Right cardiac atrium (tissue), 5 donors: ENCODE results near the gene YOD1. TPM values are rescaled to one million over a fixed set of nuclear protein-coding genes. Genes with fewer than 3 reads are reported as not detected.

ENCODE experiments used
- ATAC-seq, 2 donors: fragments of 200-7000 bp; cut with Tn5 transposase; one replicate each; pipeline versions ENCODE4 v1.8.0 to v1.9.1; 2020; ENCODE audit warnings: moderate library complexity in 2 of 2, mild to moderate bottlenecking in 1 of 2
- DNase-seq, 3 donors: peaks; one replicate each; pipeline ENCODE4 v3.0.0-alpha.2; 2020
- H3K27ac ChIP-seq: one replicate; pipeline ENCODE4 v1.5.1; 2013; ENCODE audit warnings: mild to moderate bottlenecking, low read length, control low read depth, moderate library complexity
- H3K27me3 ChIP-seq: one replicate; pipeline ENCODE4 v1.6.1; 2013; ENCODE audit not compliant: control insufficient read depth, insufficient read depth
- H3K4me1 ChIP-seq: one replicate; pipeline ENCODE4 v1.6.1; 2013; ENCODE audit warnings: low read length; ENCODE audit not compliant: control insufficient read depth, insufficient read depth
- H3K4me3 ChIP-seq: one replicate; pipeline ENCODE4 v1.5.1; 2013; ENCODE audit warnings: low read length, control low read depth
- H3K9me3 ChIP-seq: one replicate; pipeline ENCODE4 v1.6.1; 2013; ENCODE audit warnings: low read length; ENCODE audit not compliant: control insufficient read depth
- WGBS: extraction: QIAGEN DNeasy Blood & Tissue Kit; methylation state at CpG from one replicate; pipeline ENCODE4 v1.1.7; 2013; 5-methylcytosine and 5-hydroxymethylcytosine counted together
- intact Hi-C, 4 donors: fragments of 100-400 bp; cut with DNase I; formaldehyde crosslinking; loops; one replicate each; pipeline versions ENCODE4 v1.11.0 to v1.14.0; 2022 to 2023
- polyA plus RNA-seq: library from polyadenylated mRNA; stranded (reverse); fragments of 200-250 nt; gene quantifications from one replicate; pipeline ENCODE4 v1.2.3, GENCODE V29; 2013
- total RNA-seq, 4 donors: library from RNA; stranded (reverse); fragmentation: NEBNext Ultra II Directional; extraction: Animal tissue kit (Norgen Biotek cat#: 25700); gene quantifications; one replicate each; pipeline ENCODE4 v1.2.1, GENCODE V29; 2021
- donor health status: healthy with polysubstance abuse.
- donor health status: DM: no; HTN: yes; CAD: no.
- donor health status: DM: no; HTN: no; CAD: no.
- donor health status: DM: no; HTN: yes; CAD: no; lungs with severe emphysema.
- donor health status: DM: yes; HTN: yes; CAD: no.

YOD1 gene
- total and polyA plus RNA-seq, 5 donors = 1.6 to 5.0 (median 4.8) TPM

GRCh38 chr1:207032528-207033017, 18.4 kb downstream of the YOD1 start, which contains the start of gene C1orf116:
TSS of gene C1orf116 (minus strand) at chr1:207032756. CDS start at chr1:207027598, 5,158 bp downstream.
- peaks cover 3% of the 10 kb centered on the region for H3K27me3 ChIP-seq
- no peaks in the 10 kb centered on the region for H3K4me1 ChIP-seq
- no peak within 1 kb of the TSS for H3K27ac ChIP-seq
- intact Hi-C loops = no loop called here
- 8% methylated on average over 1 of the region's 1 CpG for WGBS
- DNase-seq = no peak
- H3K4me3 ChIP-seq = no peak within 1 kb of the TSS
- H3K9me3 ChIP-seq = no peaks in the 10 kb centered on the region
- ATAC-seq = peak; percentile 57 to 70

GRCh38 chr1:207031632-207032264, 19.3 kb downstream of the YOD1 start:
- DNase-seq (no peak), ATAC-seq (no peak)
- Histone ChIP-seq H3K27ac (no peak overlapping the region), H3K4me1 (no peaks in the 10 kb centered on the region), H3K27me3 (peaks cover 3% of the 10 kb centered on the region), H3K9me3 (no peaks in the 10 kb centered on the region), H3K4me3 (no peak overlapping the region)
- 75% methylated on average over 7 of the region's 7 CpGs for whole genome bisulfite sequencing
- intact Hi-C loops = no loop called here

- ATAC-seq (no peak), DNase-seq (no peak)
- intact Hi-C loops = no loop called here
- Histone ChIP-seq H3K4me1 (no peaks in the 10 kb centered on the region), H3K4me3 (no peak overlapping the region), H3K9me3 (no peaks in the 10 kb centered on the region), H3K27me3 (peaks cover 3% of the 10 kb centered on the region), H3K27ac (no peak overlapping the region)
- WGBS = 55% methylated on average over 1 of the region's 1 CpG
These were observed 20.0 kb downstream of the YOD1 start for GRCh38 chr1:207031016-207031415.

- H3K27me3 ChIP-seq = peaks cover 3% of the 10 kb centered on the region
- intact Hi-C loops = no loop called here
- H3K27ac ChIP-seq = no peak overlapping the region
- no peaks in the 10 kb centered on the region for H3K4me1 ChIP-seq
- no peak for ATAC-seq
- DNase-seq = no peak
- H3K9me3 ChIP-seq = no peaks in the 10 kb centered on the region
- 71% methylated on average over 5 of the region's 5 CpGs for whole genome bisulfite sequencing
- H3K4me3 ChIP-seq = no peak overlapping the region
These were observed 20.4 kb downstream of the YOD1 start for GRCh38 chr1:207030522-207031009.

- Histone ChIP-seq H3K27ac (no peak overlapping the region), H3K9me3 (no peaks in the 10 kb centered on the region), H3K4me1 (no peaks in the 10 kb centered on the region), H3K27me3 (peaks cover 3% of the 10 kb centered on the region), H3K4me3 (no peak overlapping the region)
- 61% methylated on average over 5 of the region's 5 CpGs for WGBS
- DNase-seq (no peak), ATAC-seq (no peak)
- intact Hi-C loops = no loop called here
These were observed 21.1 kb downstream of the YOD1 start for GRCh38 chr1:207029701-207030521.

DNA sequence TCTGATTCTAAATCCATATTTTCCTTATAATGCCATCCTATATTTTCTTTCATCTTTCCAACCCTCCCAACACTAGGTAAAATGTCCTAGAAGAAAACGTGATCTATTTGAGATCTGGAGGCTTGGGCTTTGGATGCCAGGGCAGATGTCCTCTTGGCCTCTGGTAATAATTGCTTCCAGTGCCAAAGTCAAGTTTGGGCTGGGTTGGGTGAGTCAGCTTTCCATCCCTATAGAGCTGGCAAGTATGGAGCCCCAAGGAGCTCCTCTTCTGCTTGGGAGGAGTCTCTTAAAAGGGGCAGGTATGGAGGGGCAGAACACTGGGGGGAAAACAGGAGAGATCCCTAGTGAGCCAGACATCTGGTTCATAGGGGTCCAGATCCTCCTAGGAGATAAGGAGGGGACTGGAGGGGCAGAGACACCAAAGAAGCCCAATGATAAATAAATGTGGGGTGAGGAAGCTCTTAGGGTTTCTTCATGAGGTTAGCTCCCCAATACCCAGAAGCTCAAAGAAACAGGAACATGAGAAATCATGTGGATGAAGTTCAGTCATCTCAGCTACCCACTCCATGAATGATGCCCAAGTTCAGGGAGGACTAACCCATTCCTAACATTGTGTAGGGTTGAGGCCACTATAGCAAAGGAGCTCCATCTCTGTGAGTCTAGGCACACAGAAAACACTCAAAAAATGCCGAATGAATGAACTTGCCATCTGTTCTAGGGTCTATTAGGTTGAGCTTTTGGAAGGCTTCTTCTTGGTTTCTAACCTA, 21.9 kb downstream of the YOD1 start:
- Histone ChIP-seq H3K27me3 (peaks cover 3% of the 10 kb centered on the region), H3K4me3 (no peak overlapping the region), H3K27ac (no peak overlapping the region), H3K9me3 (no peaks in the 10 kb centered on the region), H3K4me1 (peaks cover 7% of the 10 kb centered on the region)
- intact Hi-C loops = no loop called here
- 90% methylated on average over 2 of the region's 2 CpGs for WGBS
- no peak for DNase-seq
- ATAC-seq = no peak

GRCh38 chr1:207027921-207028320, 23.1 kb downstream of the YOD1 start:
- no peak overlapping the region for H3K4me3 ChIP-seq
- H3K4me1 ChIP-seq = peaks cover 7% of the 10 kb centered on the region
- intact Hi-C loops = no loop called here
- no peaks in the 10 kb centered on the region for H3K9me3 ChIP-seq
- no peak for ATAC-seq
- WGBS = 92% methylated on average over 1 of the region's 1 CpG
- peaks cover 3% of the 10 kb centered on the region for H3K27me3 ChIP-seq
- H3K27ac ChIP-seq = no peak overlapping the region
- no peak for DNase-seq

- peaks cover 7% of the 10 kb centered on the region for H3K4me1 ChIP-seq
- no peaks in the 10 kb centered on the region for H3K9me3 ChIP-seq
- intact Hi-C loops = no loop called here
- peaks cover 3% of the 10 kb centered on the region for H3K27me3 ChIP-seq
- DNase-seq = no peak
- 94% methylated on average over 18 of the region's 18 CpGs for WGBS
- H3K4me3 ChIP-seq = no peak overlapping the region
- no peak overlapping the region for H3K27ac ChIP-seq
- no peak for ATAC-seq
These were observed 23.7 kb downstream of the YOD1 start for GRCh38 chr1:207027206-207027777.

- Histone ChIP-seq H3K27ac (peak overlapping the region; percentile 19), H3K27me3 (no peaks in the 10 kb centered on the region), H3K4me3 (no peak overlapping the region), H3K4me1 (peaks cover 7% of the 10 kb centered on the region), H3K9me3 (no peaks in the 10 kb centered on the region)
- ATAC-seq (no peak), DNase-seq (no peak)
- 21% methylated on average over 4 of the region's 4 CpGs for WGBS
- intact Hi-C loops = no loop called here
These were observed 24.9 kb downstream of the YOD1 start for GRCh38 chr1:207026104-207026534.

DNA sequence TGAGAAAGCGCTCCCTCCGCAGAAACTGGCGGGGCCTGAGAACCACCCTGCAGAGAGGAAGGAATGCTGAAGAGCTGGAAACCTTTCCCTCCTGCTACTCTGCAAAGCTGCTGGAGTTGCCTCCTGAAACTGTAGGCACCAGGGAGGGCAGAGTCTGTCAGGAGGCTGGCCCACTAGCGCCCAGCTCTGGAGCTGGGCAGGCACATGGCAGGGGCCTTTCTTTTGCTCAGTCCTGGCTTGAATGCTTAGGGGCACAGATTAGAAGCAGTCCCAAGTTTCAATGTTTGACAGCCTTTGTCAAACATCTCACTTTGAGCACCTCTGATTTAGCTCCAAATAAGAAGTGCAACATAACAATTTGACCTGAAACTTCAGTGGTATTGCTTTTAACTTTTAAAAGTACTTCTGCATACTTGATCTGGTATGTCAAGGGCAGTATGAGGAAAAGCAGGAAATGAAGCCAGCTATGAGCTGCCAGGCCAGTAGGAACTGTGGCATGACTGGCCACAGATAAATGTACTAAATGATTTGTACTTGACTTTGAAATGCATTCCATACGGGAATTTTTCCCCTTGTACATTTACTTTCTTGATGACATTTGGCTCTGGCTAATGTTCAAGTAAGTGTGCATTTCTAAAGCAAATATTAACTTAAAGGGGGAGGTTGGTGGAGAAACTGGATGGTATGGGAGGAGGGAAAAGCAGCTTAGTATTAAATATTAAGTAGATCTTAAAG, 25.7 kb downstream of the YOD1 start:
- DNase-seq (no peak), ATAC-seq (peak; percentile 32 to 61)
- H3K27me3 ChIP-seq = no peaks in the 10 kb centered on the region
- peak overlapping the region; percentile 93 for H3K27ac ChIP-seq
- H3K4me1 ChIP-seq = peaks cover 7% of the 10 kb centered on the region
- no peaks in the 10 kb centered on the region for H3K9me3 ChIP-seq
- H3K4me3 ChIP-seq = no peak overlapping the region
- WGBS = 25% methylated on average over 5 of the region's 5 CpGs
- intact Hi-C loops = no loop called here
